Stomach (tissue), 4 donors: ENCODE data around the gene GGA1.

Experiments used
- EP300 ChIP-seq: sonication (generic); formaldehyde crosslinking; IDR thresholded peaks from one replicate; pipeline ENCODE4 v1.6.1; 2017; ENCODE audit warnings: antibody characterized with exemption
- POLR2A ChIP-seq, 4 donors: fragments of 450-650 bp; IDR thresholded peaks; one replicate each; pipeline ENCODE4 v1.6.1; 2016; ENCODE audit warnings: antibody characterized with exemption in 4 of 4, control low read depth in 2 of 4, mild to moderate bottlenecking in 1 of 4, moderate library complexity in 1 of 4
- POLR2AphosphoS5 ChIP-seq, 3 donors: sonication (generic); formaldehyde crosslinking; IDR thresholded peaks; one replicate each; pipeline ENCODE4 v1.6.1; 2016; ENCODE audit warnings: antibody characterized with exemption in 3 of 3
- TF ChIP-seq, protein P1 (sequence below), 7 experiments: fragments of 450-650 bp in 4 of 7; fragments of 200-600 bp in 3 of 7; sonication (generic) in 3 of 7; IDR thresholded peaks; one replicate each; pipeline ENCODE4 v1.5.1; 2016 to 2019; ENCODE audit warnings: antibody characterized with exemption in 7 of 7, control low read depth in 2 of 7, mild to moderate bottlenecking in 1 of 7

DNA sequence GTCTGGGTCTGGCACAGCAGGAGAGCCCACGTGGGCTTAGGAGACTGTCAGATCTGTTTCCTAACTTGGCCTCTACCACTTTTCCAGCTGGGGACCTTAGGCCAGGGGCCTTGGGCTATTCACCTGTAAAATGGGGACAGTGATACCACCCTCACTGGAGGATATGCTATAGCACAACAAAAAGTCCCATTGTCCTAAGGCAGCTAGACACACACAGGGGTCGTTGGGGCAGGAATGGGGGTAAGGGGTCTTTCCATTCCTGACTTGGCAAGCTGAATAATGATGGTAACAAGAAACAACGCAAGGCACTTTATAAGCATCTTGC is 28.3 kb downstream of the GGA1 start:
- TF ChIP-seq, protein P1, sequence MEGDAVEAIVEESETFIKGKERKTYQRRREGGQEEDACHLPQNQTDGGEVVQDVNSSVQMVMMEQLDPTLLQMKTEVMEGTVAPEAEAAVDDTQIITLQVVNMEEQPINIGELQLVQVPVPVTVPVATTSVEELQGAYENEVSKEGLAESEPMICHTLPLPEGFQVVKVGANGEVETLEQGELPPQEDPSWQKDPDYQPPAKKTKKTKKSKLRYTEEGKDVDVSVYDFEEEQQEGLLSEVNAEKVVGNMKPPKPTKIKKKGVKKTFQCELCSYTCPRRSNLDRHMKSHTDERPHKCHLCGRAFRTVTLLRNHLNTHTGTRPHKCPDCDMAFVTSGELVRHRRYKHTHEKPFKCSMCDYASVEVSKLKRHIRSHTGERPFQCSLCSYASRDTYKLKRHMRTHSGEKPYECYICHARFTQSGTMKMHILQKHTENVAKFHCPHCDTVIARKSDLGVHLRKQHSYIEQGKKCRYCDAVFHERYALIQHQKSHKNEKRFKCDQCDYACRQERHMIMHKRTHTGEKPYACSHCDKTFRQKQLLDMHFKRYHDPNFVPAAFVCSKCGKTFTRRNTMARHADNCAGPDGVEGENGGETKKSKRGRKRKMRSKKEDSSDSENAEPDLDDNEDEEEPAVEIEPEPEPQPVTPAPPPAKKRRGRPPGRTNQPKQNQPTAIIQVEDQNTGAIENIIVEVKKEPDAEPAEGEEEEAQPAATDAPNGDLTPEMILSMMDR (IDR thresholded peaks at IDR 0.05): no peak
- TF ChIP-seq POLR2AphosphoS5 (IDR thresholded peaks at IDR 0.05) (no peak), EP300 (no peak), POLR2A (IDR thresholded peaks at IDR 0.05) (no peak)
